Adrenal gland (tissue), 5 donors: Measurements from ENCODE around the gene PRKAR2A.

ENCODE experiments used
- CTCF ChIP-seq, 6 experiments: fragments of 450-650 bp in 4 of 6; fragments of 200-600 bp in 2 of 6; sonication (generic) in 1 of 6; IDR thresholded peaks; 1 replicate in 5 of 6; 2 replicates in 1 of 6; pipeline versions ENCODE4 v1.5.1 to v1.8.0; 2016 to 2021; ENCODE audit warnings: antibody characterized with exemption in 6 of 6, mild to moderate bottlenecking in 2 of 6, moderate library complexity in 1 of 6
- POLR2A ChIP-seq, 2 donors: fragments of 450-650 bp; IDR thresholded peaks; one replicate each; pipeline ENCODE4 v1.6.1; 2017; ENCODE audit warnings: antibody characterized with exemption in 2 of 2, mild to moderate bottlenecking in 2 of 2, moderate library complexity in 1 of 2
- donor health status: DM: no; HTN: no; CAD: no.

- TF ChIP-seq CTCF (IDR thresholded peaks at IDR 0.05) (no peak), POLR2A (IDR thresholded peaks at IDR 0.05) (peak in 1 of 2 donors; percentile 64)
Observed at GRCh38 chr3:48715174-48715800, 132.4 kb downstream of the PRKAR2A start.
